ENCODE measurements around the gene ADGRB3.

Gene ADGRB3

DNA sequence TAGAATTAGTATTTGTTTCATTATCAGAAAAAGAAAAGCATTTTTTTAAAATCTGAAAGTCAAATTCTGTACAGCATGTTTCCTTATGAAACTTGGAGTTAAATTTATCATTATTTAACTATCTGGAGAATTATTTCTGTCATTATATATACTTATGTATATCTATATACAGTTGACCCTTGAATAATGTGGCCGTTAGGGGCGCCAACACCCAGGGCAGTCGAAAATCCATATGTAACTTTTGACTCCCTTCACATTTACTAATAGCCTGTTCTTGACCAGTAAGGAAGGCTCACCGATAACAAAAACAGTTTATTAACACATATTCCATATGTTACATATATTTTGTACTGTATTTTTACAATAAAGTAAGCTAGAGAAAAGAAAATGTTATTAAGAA lies 341.2 kb downstream of the ADGRB3 start:
- TF ChIP-seq, protein P1, sequence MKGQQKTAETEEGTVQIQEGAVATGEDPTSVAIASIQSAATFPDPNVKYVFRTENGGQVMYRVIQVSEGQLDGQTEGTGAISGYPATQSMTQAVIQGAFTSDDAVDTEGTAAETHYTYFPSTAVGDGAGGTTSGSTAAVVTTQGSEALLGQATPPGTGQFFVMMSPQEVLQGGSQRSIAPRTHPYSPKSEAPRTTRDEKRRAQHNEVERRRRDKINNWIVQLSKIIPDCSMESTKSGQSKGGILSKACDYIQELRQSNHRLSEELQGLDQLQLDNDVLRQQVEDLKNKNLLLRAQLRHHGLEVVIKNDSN (IDR thresholded peaks at IDR 0.05), result no peak
- TF ChIP-seq EP300 (IDR thresholded peaks at IDR 0.05; ENCODE audit: borderline replicate concordance) (no peak), FOXM1 (IDR thresholded peaks at IDR 0.05; ENCODE audit: borderline replicate concordance, low read depth) (no peak), EGR1 (IDR thresholded peaks at IDR 0.05) (no peak), TAF1 (IDR thresholded peaks at IDR 0.05; ENCODE audit: low read depth) (no peak), TEAD4 (IDR thresholded peaks at IDR 0.05) (no peak), CEBPB (IDR thresholded peaks at IDR 0.05) (no peak), YY1 (IDR thresholded peaks at IDR 0.05; ENCODE audit: low read depth) (no peak), RAD21 (IDR thresholded peaks at IDR 0.05; ENCODE audit: low read depth) (no peak), TCF12 (IDR thresholded peaks at IDR 0.05; ENCODE audit: low read depth) (no peak), NFIC (IDR thresholded peaks at IDR 0.05) (no peak), ZBTB7A (IDR thresholded peaks at IDR 0.05; ENCODE audit: low read depth) (no peak)
- TF ChIP-seq, protein P2, sequence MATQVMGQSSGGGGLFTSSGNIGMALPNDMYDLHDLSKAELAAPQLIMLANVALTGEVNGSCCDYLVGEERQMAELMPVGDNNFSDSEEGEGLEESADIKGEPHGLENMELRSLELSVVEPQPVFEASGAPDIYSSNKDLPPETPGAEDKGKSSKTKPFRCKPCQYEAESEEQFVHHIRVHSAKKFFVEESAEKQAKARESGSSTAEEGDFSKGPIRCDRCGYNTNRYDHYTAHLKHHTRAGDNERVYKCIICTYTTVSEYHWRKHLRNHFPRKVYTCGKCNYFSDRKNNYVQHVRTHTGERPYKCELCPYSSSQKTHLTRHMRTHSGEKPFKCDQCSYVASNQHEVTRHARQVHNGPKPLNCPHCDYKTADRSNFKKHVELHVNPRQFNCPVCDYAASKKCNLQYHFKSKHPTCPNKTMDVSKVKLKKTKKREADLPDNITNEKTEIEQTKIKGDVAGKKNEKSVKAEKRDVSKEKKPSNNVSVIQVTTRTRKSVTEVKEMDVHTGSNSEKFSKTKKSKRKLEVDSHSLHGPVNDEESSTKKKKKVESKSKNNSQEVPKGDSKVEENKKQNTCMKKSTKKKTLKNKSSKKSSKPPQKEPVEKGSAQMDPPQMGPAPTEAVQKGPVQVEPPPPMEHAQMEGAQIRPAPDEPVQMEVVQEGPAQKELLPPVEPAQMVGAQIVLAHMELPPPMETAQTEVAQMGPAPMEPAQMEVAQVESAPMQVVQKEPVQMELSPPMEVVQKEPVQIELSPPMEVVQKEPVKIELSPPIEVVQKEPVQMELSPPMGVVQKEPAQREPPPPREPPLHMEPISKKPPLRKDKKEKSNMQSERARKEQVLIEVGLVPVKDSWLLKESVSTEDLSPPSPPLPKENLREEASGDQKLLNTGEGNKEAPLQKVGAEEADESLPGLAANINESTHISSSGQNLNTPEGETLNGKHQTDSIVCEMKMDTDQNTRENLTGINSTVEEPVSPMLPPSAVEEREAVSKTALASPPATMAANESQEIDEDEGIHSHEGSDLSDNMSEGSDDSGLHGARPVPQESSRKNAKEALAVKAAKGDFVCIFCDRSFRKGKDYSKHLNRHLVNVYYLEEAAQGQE (IDR thresholded peaks at IDR 0.05; ENCODE audit: low read depth), result no peak
- TF ChIP-seq, protein P3, sequence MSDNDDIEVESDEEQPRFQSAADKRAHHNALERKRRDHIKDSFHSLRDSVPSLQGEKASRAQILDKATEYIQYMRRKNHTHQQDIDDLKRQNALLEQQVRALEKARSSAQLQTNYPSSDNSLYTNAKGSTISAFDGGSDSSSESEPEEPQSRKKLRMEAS (IDR thresholded peaks at IDR 0.05), result no peak

DNA sequence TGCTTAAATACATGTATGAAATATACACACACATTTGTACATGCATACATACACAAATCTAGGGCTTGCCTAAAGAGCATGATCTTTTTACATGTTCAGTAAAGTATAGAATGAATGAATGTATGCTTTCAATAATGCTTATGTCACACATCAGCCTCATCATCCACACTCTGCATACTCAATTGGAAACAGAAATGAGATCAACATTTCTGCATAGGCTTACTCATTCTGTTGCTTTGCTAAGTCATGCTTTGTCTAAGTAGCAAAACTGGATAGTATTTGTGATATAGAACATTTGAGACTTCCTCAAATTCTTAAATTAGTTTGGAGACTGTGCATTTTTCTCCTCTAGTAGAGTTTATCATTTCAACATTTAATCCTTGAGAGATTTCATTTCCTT lies 343.3 kb downstream of the ADGRB3 start:
- TF ChIP-seq TCF12 (IDR thresholded peaks at IDR 0.05; ENCODE audit: low read depth), result no peak
- no peak for TF ChIP-seq YY1 (IDR thresholded peaks at IDR 0.05; ENCODE audit: low read depth)
- no peak for TF ChIP-seq CEBPB (IDR thresholded peaks at IDR 0.05)
- TF ChIP-seq FOXM1 (IDR thresholded peaks at IDR 0.05; ENCODE audit: borderline replicate concordance, low read depth), result no peak
- TF ChIP-seq TEAD4 (IDR thresholded peaks at IDR 0.05), result no peak
- no peak for TF ChIP-seq EP300 (IDR thresholded peaks at IDR 0.05; ENCODE audit: borderline replicate concordance)
- TF ChIP-seq ZBTB7A (IDR thresholded peaks at IDR 0.05; ENCODE audit: low read depth), result no peak
- no peak for TF ChIP-seq TAF1 (IDR thresholded peaks at IDR 0.05; ENCODE audit: low read depth)
- no peak for TF ChIP-seq EGR1 (IDR thresholded peaks at IDR 0.05)
- TF ChIP-seq CREB1 (IDR thresholded peaks at IDR 0.05; ENCODE audit: low read depth), result no peak
- no peak for TF ChIP-seq RAD21 (IDR thresholded peaks at IDR 0.05; ENCODE audit: low read depth)

DNA sequence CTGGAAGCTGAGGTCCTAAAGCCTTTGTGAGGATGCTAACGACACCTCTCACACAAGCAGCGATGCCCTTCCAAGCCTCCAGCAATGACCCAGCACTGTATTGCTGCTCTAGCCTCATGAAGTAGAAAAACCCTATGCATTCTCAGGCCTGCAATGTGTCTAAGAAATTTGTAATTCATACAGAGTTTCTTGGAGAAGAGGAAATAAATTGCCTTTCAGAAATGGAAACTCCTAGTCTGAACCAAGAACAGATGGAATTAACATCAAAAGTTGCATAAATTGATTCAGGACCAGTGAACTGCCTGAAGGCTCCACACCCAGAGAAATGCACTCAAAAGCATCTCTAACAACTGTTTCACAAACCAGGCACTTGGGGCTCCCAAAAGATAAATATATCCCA lies 353.6 kb downstream of the ADGRB3 start:
- TF ChIP-seq EP300 (IDR thresholded peaks at IDR 0.05; ENCODE audit: borderline replicate concordance) (no peak), ZBTB7A (IDR thresholded peaks at IDR 0.05; ENCODE audit: low read depth) (no peak), CREB1 (IDR thresholded peaks at IDR 0.05; ENCODE audit: low read depth) (no peak), NFIC (IDR thresholded peaks at IDR 0.05) (no peak), TEAD4 (IDR thresholded peaks at IDR 0.05) (no peak), TAF1 (IDR thresholded peaks at IDR 0.05; ENCODE audit: low read depth) (no peak), TCF12 (IDR thresholded peaks at IDR 0.05; ENCODE audit: low read depth) (no peak), FOXM1 (IDR thresholded peaks at IDR 0.05; ENCODE audit: borderline replicate concordance, low read depth) (no peak), RAD21 (IDR thresholded peaks at IDR 0.05; ENCODE audit: low read depth) (no peak), YY1 (IDR thresholded peaks at IDR 0.05; ENCODE audit: low read depth) (no peak), EGR1 (IDR thresholded peaks at IDR 0.05) (no peak), CEBPB (IDR thresholded peaks at IDR 0.05) (no peak)
- TF ChIP-seq, protein P1 (IDR thresholded peaks at IDR 0.05), result no peak
- TF ChIP-seq, protein P2 (IDR thresholded peaks at IDR 0.05; ENCODE audit: low read depth), result no peak
- TF ChIP-seq, protein P3 (IDR thresholded peaks at IDR 0.05), result no peak

DNA sequence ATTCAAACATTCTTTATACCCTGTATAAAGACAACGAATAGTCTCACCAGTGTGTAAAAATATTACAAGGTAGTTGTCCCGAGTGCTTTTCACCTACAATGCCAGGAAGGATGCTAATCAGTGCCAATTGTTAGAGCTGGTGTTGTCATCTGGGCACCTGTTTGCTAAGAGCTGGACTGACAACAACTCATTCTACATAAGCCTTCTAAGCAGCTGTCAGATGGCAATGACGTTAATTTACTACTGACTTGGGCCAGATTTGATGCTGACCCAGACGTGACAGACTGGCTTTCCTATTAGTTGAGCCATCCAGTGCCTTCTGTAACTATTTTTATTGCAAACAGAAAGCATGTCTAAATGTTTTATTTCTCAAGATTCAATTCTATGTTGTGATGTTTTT lies 355.2 kb downstream of the ADGRB3 start:
- no peak for TF ChIP-seq FOXM1 (IDR thresholded peaks at IDR 0.05; ENCODE audit: borderline replicate concordance, low read depth)
- TF ChIP-seq TEAD4 (IDR thresholded peaks at IDR 0.05), result no peak

DNA sequence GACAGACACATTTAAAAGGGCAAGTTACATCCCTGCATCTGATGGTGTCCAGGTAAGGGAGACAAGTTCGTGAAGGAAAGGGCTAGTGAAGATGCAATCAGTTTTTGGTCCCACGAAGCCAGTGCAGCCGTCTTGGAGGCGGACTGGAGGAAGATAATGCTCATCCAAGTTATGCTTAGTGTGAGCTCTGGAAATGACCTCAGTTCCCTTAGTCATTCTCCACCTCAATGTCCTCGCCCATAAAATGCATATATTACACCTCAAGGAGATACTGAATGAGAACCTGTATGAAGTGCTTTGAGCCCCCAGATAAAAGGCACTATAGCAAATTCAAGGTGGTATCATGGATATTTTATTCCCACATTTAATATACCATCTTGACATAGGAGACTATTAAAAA lies 358.8 kb downstream of the ADGRB3 start:
- TF ChIP-seq, protein P2 (IDR thresholded peaks at IDR 0.05; ENCODE audit: low read depth), result no peak
- TF ChIP-seq, protein P1 (IDR thresholded peaks at IDR 0.05), result no peak
- no peak for TF ChIP-seq EGR1 (IDR thresholded peaks at IDR 0.05)
- no peak for TF ChIP-seq CREB1 (IDR thresholded peaks at IDR 0.05; ENCODE audit: low read depth)
- no peak for TF ChIP-seq TAF1 (IDR thresholded peaks at IDR 0.05; ENCODE audit: low read depth)
- no peak for TF ChIP-seq FOXM1 (IDR thresholded peaks at IDR 0.05; ENCODE audit: borderline replicate concordance, low read depth)
- no peak for TF ChIP-seq TEAD4 (IDR thresholded peaks at IDR 0.05)
- TF ChIP-seq YY1 (IDR thresholded peaks at IDR 0.05; ENCODE audit: low read depth), result no peak
- TF ChIP-seq, protein P3 (IDR thresholded peaks at IDR 0.05), result no peak
- no peak for TF ChIP-seq TCF12 (IDR thresholded peaks at IDR 0.05; ENCODE audit: low read depth)
- TF ChIP-seq RAD21 (IDR thresholded peaks at IDR 0.05; ENCODE audit: low read depth), result no peak
- no peak for TF ChIP-seq NFIC (IDR thresholded peaks at IDR 0.05)
- no peak for TF ChIP-seq CEBPB (IDR thresholded peaks at IDR 0.05)
- TF ChIP-seq ZBTB7A (IDR thresholded peaks at IDR 0.05; ENCODE audit: low read depth), result no peak
- no peak for TF ChIP-seq EP300 (IDR thresholded peaks at IDR 0.05; ENCODE audit: borderline replicate concordance)

Measured in Ishikawa (cell line).